HepG2 (cell line): Measurements from ENCODE around the gene SIGLEC14. TPM values are rescaled to one million over a fixed set of nuclear protein-coding genes. Genes with fewer than 3 reads are reported as not detected.
A peak's percentile ranks its signal among the peaks of the same experiment; 100 is the strongest.

Experiments
- CCDC6 ChIP-seq: sonication (generic); formaldehyde crosslinking; IDR thresholded peaks from 2 replicates; pipeline ENCODE4 v1.8.1; 2022; ENCODE audit warnings: mild to moderate bottlenecking, missing genetic modification reagents, moderate library complexity
- DMTF1 ChIP-seq: sonication (generic); formaldehyde crosslinking; IDR thresholded peaks from 2 replicates; pipeline ENCODE4 v1.4.0; 2020; ENCODE audit warnings: mild to moderate bottlenecking, missing genetic modification reagents
- GATA4 ChIP-seq: sonication (generic); IDR thresholded peaks from 2 replicates; pipeline ENCODE4 v1.6.1; 2016; ENCODE audit warnings: antibody characterized with exemption, low read depth, borderline replicate concordance
- KLF9 ChIP-seq: IDR thresholded peaks from 2 replicates; pipeline ENCODE4 v1.6.1; 2016; ENCODE audit warnings: low read depth
- NFAT5 ChIP-seq: sonication (generic); formaldehyde crosslinking; IDR thresholded peaks from 2 replicates; pipeline ENCODE4 v1.4.0; 2020; ENCODE audit warnings: missing genetic modification reagents
- POLR2G ChIP-seq: fragments of 200-400 bp; formaldehyde crosslinking; IDR thresholded peaks from 2 replicates; pipeline ENCODE4 v1.6.1; 2018; ENCODE audit warnings: mild to moderate bottlenecking, low read depth, low read length, moderate library complexity
- SRSF4 ChIP-seq: fragments of 200-400 bp; formaldehyde crosslinking; IDR thresholded peaks from one replicate; pipeline ENCODE4 v1.6.1; 2018; ENCODE audit warnings: mild to moderate bottlenecking, low read depth, low read length, moderate library complexity; ENCODE audit not compliant: poor library complexity, severe bottlenecking
- SUZ12 ChIP-seq: fragments of 150-350 bp; IDR thresholded peaks from 2 replicates; pipeline ENCODE4 v1.6.1; 2014; ENCODE audit warnings: low read depth, low read length
- ZBTB46 ChIP-seq: sonication (generic); formaldehyde crosslinking; IDR thresholded peaks from 2 replicates; pipeline ENCODE4 v1.4.0; 2020; ENCODE audit warnings: mild to moderate bottlenecking, missing genetic modification reagents, borderline replicate concordance
- ZFP82 ChIP-seq: sonication (generic); formaldehyde crosslinking; IDR thresholded peaks from 2 replicates; pipeline ENCODE4 v1.5.1; 2020; ENCODE audit warnings: mild to moderate bottlenecking, missing genetic modification reagents, borderline replicate concordance
- ZKSCAN1 ChIP-seq: fragments of 150-350 bp; IDR thresholded peaks from 2 replicates; pipeline ENCODE4 v1.6.1; 2014; ENCODE audit warnings: low read length
- ZNF17 ChIP-seq: sonication (generic); formaldehyde crosslinking; IDR thresholded peaks from 2 replicates; pipeline ENCODE4 v1.5.0; 2020; ENCODE audit warnings: mild to moderate bottlenecking, missing genetic modification reagents
- ZNF234 ChIP-seq: sonication (generic); formaldehyde crosslinking; conservative IDR thresholded peaks from 2 replicates; pipeline ENCODE4 v1.5.1; 2020; ENCODE audit warnings: mild to moderate bottlenecking, missing genetic modification reagents
- ZNF766 ChIP-seq: sonication (generic); formaldehyde crosslinking; IDR thresholded peaks from 2 replicates; pipeline ENCODE4 v1.5.0; 2020; ENCODE audit warnings: missing genetic modification reagents, borderline replicate concordance
- polyA plus RNA-seq, 8 experiments: library from polyadenylated mRNA; depleted of rRNA in 3 of 8; stranded (reverse) in 7 of 8; unstranded in 1 of 8; fragments of >200 nt; fragmentation: Illumina TruSeq in 4 of 8; extraction: Trizol in 4 of 8; gene quantifications; 2 replicates each; pipeline versions ENCODE4 v1.2.1 to v1.2.3, GENCODE V29; 2011 to 2016; ENCODE audit warnings: low read depth in 4 of 8, missing spikeins in 1 of 8, mixed read lengths in 1 of 8; ENCODE audit not compliant: insufficient read depth in 1 of 8
- total RNA-seq, 5 experiments: library from RNA; depleted of rRNA; stranded (reverse); fragments of >200 nt; fragmentation: Illumina TruSeq; extraction: Trizol; gene quantifications; 2 replicates each; pipeline ENCODE4 v1.2.3, GENCODE V29; 2016; ENCODE audit warnings: low read depth in 1 of 5

Gene SIGLEC14
- total and polyA plus RNA-seq, 2 of the 13 experiments (the other 11 are each of a cell fraction or from before 2014, with no cell fraction given), result 0.05 to 0.09 TPM

- TF ChIP-seq NFAT5 (no peak), CCDC6 (CRISPR knock-in tag) (no peak), ZNF17 (no peak), DMTF1 (no peak), KLF9 (CRISPR knock-in tag) (no peak), ZNF766 (no peak), POLR2G (0 out of 2 replicates have a peak, but pooled peaks have one; percentile 33), SUZ12 (peak; percentile 79), ZKSCAN1 (no peak), ZNF234 (CRISPR knock-in tag) (no peak), ZBTB46 (CRISPR knock-in tag) (no peak), ZFP82 (CRISPR knock-in tag) (no peak), SRSF4 (no peak), GATA4 (no peak)
Measured at GRCh38 chr19:51593969-51594773, 52.5 kb downstream of the SIGLEC14 start (continued).
